Measurements from ENCODE around the gene ABITRAM. TPM values are rescaled to one million over a fixed set of nuclear protein-coding genes. Genes with fewer than 3 reads are reported as not detected.

The ABITRAM gene
- total and polyA plus RNA-seq, 2 experiments from 2014 or later: 7.6 to 30.1 TPM

DNA sequence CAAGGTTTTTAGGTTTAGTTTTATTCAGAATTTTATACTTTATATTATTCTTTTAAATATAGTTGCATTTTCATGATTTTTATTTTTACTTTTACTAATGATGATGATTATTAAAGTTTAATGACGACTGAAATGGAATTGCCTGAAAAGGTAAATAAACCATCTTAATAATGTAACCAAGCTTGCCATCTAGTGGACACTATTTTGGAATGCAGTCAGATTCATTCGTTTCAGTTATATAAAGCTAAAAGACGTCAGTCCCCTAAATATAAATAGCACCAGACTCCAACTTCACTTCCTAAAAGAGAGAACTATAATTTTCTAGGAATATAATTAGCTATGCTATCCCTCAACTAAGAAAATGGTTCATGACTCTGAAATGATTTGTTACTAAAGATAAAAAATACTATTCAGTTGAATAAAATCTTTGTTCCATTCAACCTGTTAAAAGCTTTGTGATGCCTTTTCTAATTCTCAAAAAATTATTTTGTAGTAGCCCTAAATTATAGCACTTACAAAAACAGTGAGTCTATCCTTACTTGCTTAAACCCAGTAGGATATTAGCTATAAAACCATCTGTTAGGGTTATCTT is 19.9 kb downstream of the ABITRAM start:
- Histone ChIP-seq H3K27me3 (no peaks in the 10 kb centered on the region), H3K9me3 (ENCODE audit: low read depth) (no peaks in the 10 kb centered on the region), H3K4me3 (no peak overlapping the region), H3K4me1 (ENCODE audit: low read depth) (peaks cover 23% of the 10 kb centered on the region), H3K36me3 (peaks cover 14% of the 10 kb centered on the region), H3K27ac (no peak overlapping the region)
- TF ChIP-seq, protein P1, sequence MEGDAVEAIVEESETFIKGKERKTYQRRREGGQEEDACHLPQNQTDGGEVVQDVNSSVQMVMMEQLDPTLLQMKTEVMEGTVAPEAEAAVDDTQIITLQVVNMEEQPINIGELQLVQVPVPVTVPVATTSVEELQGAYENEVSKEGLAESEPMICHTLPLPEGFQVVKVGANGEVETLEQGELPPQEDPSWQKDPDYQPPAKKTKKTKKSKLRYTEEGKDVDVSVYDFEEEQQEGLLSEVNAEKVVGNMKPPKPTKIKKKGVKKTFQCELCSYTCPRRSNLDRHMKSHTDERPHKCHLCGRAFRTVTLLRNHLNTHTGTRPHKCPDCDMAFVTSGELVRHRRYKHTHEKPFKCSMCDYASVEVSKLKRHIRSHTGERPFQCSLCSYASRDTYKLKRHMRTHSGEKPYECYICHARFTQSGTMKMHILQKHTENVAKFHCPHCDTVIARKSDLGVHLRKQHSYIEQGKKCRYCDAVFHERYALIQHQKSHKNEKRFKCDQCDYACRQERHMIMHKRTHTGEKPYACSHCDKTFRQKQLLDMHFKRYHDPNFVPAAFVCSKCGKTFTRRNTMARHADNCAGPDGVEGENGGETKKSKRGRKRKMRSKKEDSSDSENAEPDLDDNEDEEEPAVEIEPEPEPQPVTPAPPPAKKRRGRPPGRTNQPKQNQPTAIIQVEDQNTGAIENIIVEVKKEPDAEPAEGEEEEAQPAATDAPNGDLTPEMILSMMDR (IDR thresholded peaks at IDR 0.05; ENCODE audit: low read depth, low read length): peak; percentile 66
- peak; percentile 66 to 69 for DNase-seq (ENCODE audit: low read depth in 1 of 2, low spot score in 1 of 2)

GRCh38 chr9:108956022-108956630 is 21.9 kb downstream of the ABITRAM start:
- no peak overlapping the region for H3K4me3 ChIP-seq
- H3K27me3 ChIP-seq: no peaks in the 10 kb centered on the region
- peak overlapping the region; percentile 31 for H3K27ac ChIP-seq
- no peaks in the 10 kb centered on the region for H3K9me3 ChIP-seq (ENCODE audit: low read depth)
- TF ChIP-seq, protein P1 (IDR thresholded peaks at IDR 0.05; ENCODE audit: low read depth, low read length): no peak
- H3K36me3 ChIP-seq: peaks cover 21% of the 10 kb centered on the region
- no peak for DNase-seq (ENCODE audit: low read depth in 1 of 2, low spot score in 1 of 2)
- H3K4me1 ChIP-seq (ENCODE audit: low read depth): peaks cover 23% of the 10 kb centered on the region

GRCh38 chr9:108956631-108957026 is 22.4 kb downstream of the ABITRAM start:
- Histone ChIP-seq H3K4me1 (ENCODE audit: low read depth) (peaks cover 23% of the 10 kb centered on the region), H3K36me3 (peaks cover 18% of the 10 kb centered on the region), H3K4me3 (no peak overlapping the region), H3K27ac (peak overlapping the region; percentile 31), H3K9me3 (ENCODE audit: low read depth) (no peaks in the 10 kb centered on the region), H3K27me3 (no peaks in the 10 kb centered on the region)
- TF ChIP-seq, protein P1 (IDR thresholded peaks at IDR 0.05; ENCODE audit: low read depth, low read length): no peak
- no peak for DNase-seq (ENCODE audit: low read depth in 1 of 2, low spot score in 1 of 2)

GRCh38 chr9:108960331-108960730 is 26.1 kb downstream of the ABITRAM start:
- Histone ChIP-seq H3K4me1 (ENCODE audit: low read depth) (peaks cover 16% of the 10 kb centered on the region), H3K9me3 (ENCODE audit: low read depth) (no peaks in the 10 kb centered on the region), H3K27me3 (no peaks in the 10 kb centered on the region), H3K27ac (no peak overlapping the region), H3K36me3 (peaks cover 16% of the 10 kb centered on the region), H3K4me3 (no peak overlapping the region)
- no peak for DNase-seq (ENCODE audit: low read depth in 1 of 2, low spot score in 1 of 2)
- TF ChIP-seq, protein P1 (IDR thresholded peaks at IDR 0.05; ENCODE audit: low read depth, low read length): no peak

DNA sequence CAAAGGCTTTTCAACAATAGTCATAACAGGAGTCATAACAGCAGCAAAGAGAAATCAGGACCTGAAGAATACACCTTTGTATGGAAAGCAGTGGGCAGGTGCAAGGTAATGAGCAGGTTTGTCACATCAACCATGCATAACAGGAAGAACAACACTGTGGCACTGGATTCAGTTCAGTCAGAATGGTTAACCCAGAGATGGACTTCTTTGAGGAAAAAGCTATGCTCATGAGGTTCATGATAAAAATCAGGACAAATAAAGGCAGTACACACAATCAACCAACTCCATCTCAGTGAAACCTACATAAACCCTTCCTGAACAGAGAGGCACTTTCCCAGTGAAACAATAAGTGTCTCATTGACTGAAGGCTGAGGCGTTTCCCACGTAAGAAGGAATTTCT is 27.0 kb downstream of the ABITRAM start:
- Histone ChIP-seq H3K9me3 (ENCODE audit: low read depth) (no peaks in the 10 kb centered on the region), H3K27me3 (no peaks in the 10 kb centered on the region), H3K36me3 (peaks cover 18% of the 10 kb centered on the region), H3K4me1 (ENCODE audit: low read depth) (peaks cover 8% of the 10 kb centered on the region), H3K27ac (no peak overlapping the region), H3K4me3 (no peak overlapping the region)
- TF ChIP-seq, protein P1 (IDR thresholded peaks at IDR 0.05; ENCODE audit: low read depth, low read length): no peak
- no peak for DNase-seq (ENCODE audit: low read depth in 1 of 2, low spot score in 1 of 2)

Measured in cardiac muscle cell (in vitro differentiated cells and primary cell).